K562 (cell line): Measurements from ENCODE around the gene NR3C1. TPM values are rescaled to one million over a fixed set of nuclear protein-coding genes. Genes with fewer than 3 reads are reported as not detected.

ENCODE experiments used
- ATAC-seq: fragments of 200-7000 bp; cut with Tn5 transposase; 3 replicates; pipeline ENCODE4 v1.9.1; 2020; ENCODE audit warnings: moderate library complexity
- BruUV-seq: library from RNA; stranded (reverse); fragments of 400-500 nt; replicated peaks from 2 replicates; lab custom pipeline; 2021; lab: Mats Ljungman, UMichigan
- CTCF ChIA-PET: fragments of 300-600 bp; formaldehyde crosslinking; extraction: SDS; loops from one replicate; lab custom pipeline; 2021; ENCODE audit warnings: low intra/inter-chr PET ratio; lab: Yijun Ruan, JAX
- POLR2A ChIA-PET: fragments of 300-600, 350-650 bp; sonication (Branson Sonifier 250); formaldehyde crosslinking; extraction: SDS; loops from one replicate; lab custom pipeline; 2021; ENCODE audit warnings: antibody characterized with exemption, inconsistent platforms; lab: Yijun Ruan, JAX
- DNase-seq, 4 experiments: peaks; one replicate each; pipeline versions ENCODE4 v3.0.0 to v3.0.0-alpha.2; 2011 to 2018; ENCODE audit warnings: low spot score in 3 of 4, mixed read lengths in 3 of 4; ENCODE audit errors: extremely low read depth in 1 of 4
- FAIRE-seq: peaks from 2 replicates; lab custom pipeline; 2011; peaks lifted over from hg19 to GRCh38; lab: Jason Lieb, UNC
- H2AFZ ChIP-seq: 2 replicates; pipeline ENCODE4 v1.6.0; 2011; ENCODE audit warnings: low read depth, low read length, control low read depth, inconsistent platforms
- H3K27ac ChIP-seq: fragments of 200-600 bp; 3 replicates; pipeline ENCODE4 v1.8.0; 2011; ENCODE audit warnings: low read depth, mild to moderate bottlenecking, control low read depth, inconsistent platforms, low read length, moderate library complexity, mixed read lengths; ENCODE audit errors: extremely low read depth
- H3K27me3 ChIP-seq, 2 experiments: fragments of 300-600 bp in 1 of 2; 2 replicates in 1 of 2; 3 replicates in 1 of 2; pipeline versions ENCODE4 v1.6.0 to v1.8.0; 2011; ENCODE audit warnings: inconsistent platforms in 2 of 2, low read length in 2 of 2, mild to moderate bottlenecking in 1 of 2, mixed read lengths in 1 of 2, moderate library complexity in 1 of 2; ENCODE audit not compliant: control insufficient read depth in 2 of 2, insufficient read depth in 2 of 2
- H3K36me3 ChIP-seq: fragments of 300-600 bp; 3 replicates; pipeline ENCODE4 v1.8.0; 2011; ENCODE audit warnings: mild to moderate bottlenecking, low read length, inconsistent platforms; ENCODE audit not compliant: control insufficient read depth, insufficient read depth
- H3K4me1 ChIP-seq, 2 experiments: fragments of 200-600 bp in 1 of 2; replicated peaks in 1 of 2; 2 replicates in 1 of 2; 3 replicates in 1 of 2; pipeline versions ENCODE4 v1.5.1 to v1.8.0; 2011; ENCODE audit warnings: inconsistent platforms in 2 of 2, low read length in 2 of 2, mild to moderate bottlenecking in 1 of 2, mixed read lengths in 1 of 2, moderate library complexity in 1 of 2; ENCODE audit not compliant: control insufficient read depth in 2 of 2, insufficient read depth in 2 of 2
- H3K4me2 ChIP-seq: 2 replicates; pipeline ENCODE4 v1.6.1; 2011; ENCODE audit warnings: low read length, control low read depth, inconsistent platforms, mixed read lengths; ENCODE audit not compliant: insufficient read depth
- H3K4me3 ChIP-seq: fragments of 200-600 bp; sonication (generic), shearing (Covaris generic); 2 replicates; pipeline ENCODE4 v1.5.1; 2016; ENCODE audit warnings: control low read depth, inconsistent platforms
- H3K79me2 ChIP-seq: fragments of 200-600 bp; 3 replicates; pipeline ENCODE4 v1.8.0; 2011; ENCODE audit warnings: low read length, inconsistent platforms; ENCODE audit not compliant: control insufficient read depth, insufficient read depth
- H3K9ac ChIP-seq, 2 experiments: 2 replicates each; pipeline versions ENCODE4 v1.6.0 to v1.6.1; 2011; ENCODE audit warnings: low read depth in 2 of 2, low read length in 2 of 2, control low read depth in 1 of 2, inconsistent platforms in 1 of 2, mild to moderate bottlenecking in 1 of 2, mixed read lengths in 1 of 2; ENCODE audit not compliant: insufficient read depth in 1 of 2
- H3K9me1 ChIP-seq: one replicate; pipeline ENCODE4 v1.6.0; 2011; ENCODE audit warnings: inconsistent platforms, mild to moderate bottlenecking, low read length, moderate library complexity; ENCODE audit not compliant: control insufficient read depth, insufficient read depth
- H3K9me3 ChIP-seq: replicated peaks from 2 replicates; pipeline ENCODE4 v1.5.1; 2011; ENCODE audit warnings: low read depth, low read length, inconsistent platforms; ENCODE audit not compliant: control insufficient read depth, insufficient read depth
- H4K20me1 ChIP-seq: replicated peaks from 2 replicates; pipeline ENCODE4 v1.6.1; 2011; ENCODE audit warnings: low read length, inconsistent platforms, mixed read lengths; ENCODE audit not compliant: control insufficient read depth, insufficient read depth
- CAMTA2 ChIP-seq: fragments of 250-450 bp; sonication (Bioruptor Pico); conservative IDR thresholded peaks from 2 replicates; pipeline ENCODE4 v1.5.1; 2022
- NR3C1 ChIP-seq: sonication (generic); formaldehyde crosslinking; IDR thresholded peaks from 2 replicates; pipeline ENCODE4 v1.8.1; 2022; ENCODE audit warnings: missing genetic modification reagents
- SLC30A9 ChIP-seq: fragments of 250-450 bp; sonication (Bioruptor Pico); IDR thresholded peaks from 2 replicates; pipeline ENCODE4 v1.8.0; 2022; ENCODE audit warnings: mild to moderate bottlenecking, moderate library complexity
- ZNF311 ChIP-seq: fragments of 250-450 bp; sonication (Bioruptor Pico); IDR thresholded peaks from 2 replicates; pipeline ENCODE4 v1.4.0; 2020; ENCODE audit warnings: mild to moderate bottlenecking, moderate library complexity
- WGBS: fragments of 100-300 bp; shearing (Covaris generic); methylation state at CpG from one replicate; pipeline ENCODE4 v1.1.6; 2016; ENCODE audit warnings: low coverage, mixed read lengths; ENCODE audit not compliant: insufficient coverage; ENCODE audit errors: missing lambda C conversion rate; 5-methylcytosine and 5-hydroxymethylcytosine counted together
- in situ Hi-C: fragments of 300-500 bp; cut with MboI; formaldehyde crosslinking; loops from 4 replicates; pipeline ENCODE4 v1.15.0; 2018; ENCODE audit warnings: inconsistent platforms, mixed read lengths
- intact Hi-C: fragments of 100-400 bp; cut with micrococcal nuclease; formaldehyde crosslinking; loops from 2 replicates; pipeline ENCODE4 v1.14.2; 2022
- polyA plus RNA-seq, 8 experiments: library from polyadenylated mRNA; depleted of rRNA in 4 of 8; stranded (reverse) in 5 of 8; unstranded in 3 of 8; fragments of >200 nt; fragmentation: Nextera tagmentation in 2 of 8; fragmentation: Illumina TruSeq in 1 of 8; extraction: Ambion mirVana in 2 of 8; extraction: Trizol in 1 of 8; gene quantifications; 2 replicates each; pipeline versions ENCODE4 v1.2.1 to v1.2.3, GENCODE V29; 2011 to 2014; ENCODE audit warnings: inconsistent platforms in 1 of 8, missing spikeins in 1 of 8
- total RNA-seq, 7 experiments: library from RNA; depleted of rRNA in 6 of 7; stranded (reverse); fragments of >200 nt in 6 of 7; fragmentation: Illumina TruSeq in 2 of 7; extraction: Trizol in 2 of 7; gene quantifications; 2 replicates each; pipeline versions ENCODE4 v1.2.1 to v1.2.3, GENCODE V29; 2011 to 2021; ENCODE audit warnings: low replicate concordance in 1 of 7
- TF ChIP-seq, protein P1 (sequence below), 2 experiments: fragments of 450-650 bp; IDR thresholded peaks; 2 replicates each; pipeline ENCODE4 v1.6.1; 2018; ENCODE audit warnings: mild to moderate bottlenecking in 2 of 2, low read depth in 1 of 2; ENCODE audit not compliant: partially characterized antibody in 2 of 2
- TF ChIP-seq, protein P2 (sequence below): fragments of 450-650 bp; IDR thresholded peaks from 2 replicates; pipeline ENCODE4 v1.6.1; 2016; ENCODE audit warnings: mild to moderate bottlenecking, moderate library complexity

NR3C1 gene
- total and polyA plus RNA-seq, 9 of the 15 experiments (the other 6 are each of a cell fraction or from before 2014, with no cell fraction given): 8.2 to 36.0 (median 15.0) TPM

DNA sequence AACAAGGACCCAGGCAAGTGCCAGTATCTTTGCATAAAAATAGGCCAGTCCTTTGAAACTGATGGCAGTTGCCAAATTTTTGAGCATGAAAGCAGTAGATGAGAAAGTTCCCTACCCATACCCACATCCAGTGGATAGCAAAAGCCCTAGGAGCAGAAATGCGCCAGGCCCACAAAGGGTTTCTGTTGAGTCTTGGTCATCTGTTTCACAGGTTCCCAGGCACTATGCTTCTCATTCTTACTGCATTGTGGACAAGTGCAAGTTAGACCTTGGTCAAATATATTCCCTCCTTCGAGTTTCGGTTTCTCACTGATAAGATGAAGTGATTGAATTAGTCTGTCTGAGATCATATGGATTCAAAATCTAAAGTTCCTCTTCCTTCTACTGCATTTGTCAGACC is 152.3 kb downstream of the NR3C1 start:
- Histone ChIP-seq H4K20me1 (no peaks in the 10 kb centered on the region), H3K9me1 (no peaks in the 10 kb centered on the region), H3K27me3 (no peaks in the 10 kb centered on the region), H3K4me3 (no peak overlapping the region), H3K79me2 (no peaks in the 10 kb centered on the region), H2AFZ (peak overlapping the region; percentile 88; the same call in 1 of the 2 replicates), H3K4me1 (peaks cover 33 to 46% of the 10 kb centered on the region in 2 experiments), H3K4me2 (no peak overlapping the region), H3K9me3 (no peaks in the 10 kb centered on the region), H3K27ac (peak overlapping the region; percentile 34; the same call in 1 of the 3 replicates), H3K36me3 (no peaks in the 10 kb centered on the region), H3K9ac (no peak overlapping the region)
- FAIRE-seq: peak; percentile 6
- DNase-seq: no peak
- in situ Hi-C loops (no loop called here), intact Hi-C loops (no loop called here)
- WGBS: 38% methylated on average over 3 of the region's 3 CpGs
- ATAC-seq: no peak
- ChIA-PET POLR2A (no interaction called here), CTCF (no interaction called here)
- BruUV-seq: no TSS peak
- TF ChIP-seq SLC30A9 (CRISPR knock-in tag) (no peak), NR3C1 (CRISPR knock-in tag) (no peak), CAMTA2 (CRISPR knock-in tag) (no peak), ZNF311 (CRISPR knock-in tag) (no peak)
- TF ChIP-seq, protein P1, sequence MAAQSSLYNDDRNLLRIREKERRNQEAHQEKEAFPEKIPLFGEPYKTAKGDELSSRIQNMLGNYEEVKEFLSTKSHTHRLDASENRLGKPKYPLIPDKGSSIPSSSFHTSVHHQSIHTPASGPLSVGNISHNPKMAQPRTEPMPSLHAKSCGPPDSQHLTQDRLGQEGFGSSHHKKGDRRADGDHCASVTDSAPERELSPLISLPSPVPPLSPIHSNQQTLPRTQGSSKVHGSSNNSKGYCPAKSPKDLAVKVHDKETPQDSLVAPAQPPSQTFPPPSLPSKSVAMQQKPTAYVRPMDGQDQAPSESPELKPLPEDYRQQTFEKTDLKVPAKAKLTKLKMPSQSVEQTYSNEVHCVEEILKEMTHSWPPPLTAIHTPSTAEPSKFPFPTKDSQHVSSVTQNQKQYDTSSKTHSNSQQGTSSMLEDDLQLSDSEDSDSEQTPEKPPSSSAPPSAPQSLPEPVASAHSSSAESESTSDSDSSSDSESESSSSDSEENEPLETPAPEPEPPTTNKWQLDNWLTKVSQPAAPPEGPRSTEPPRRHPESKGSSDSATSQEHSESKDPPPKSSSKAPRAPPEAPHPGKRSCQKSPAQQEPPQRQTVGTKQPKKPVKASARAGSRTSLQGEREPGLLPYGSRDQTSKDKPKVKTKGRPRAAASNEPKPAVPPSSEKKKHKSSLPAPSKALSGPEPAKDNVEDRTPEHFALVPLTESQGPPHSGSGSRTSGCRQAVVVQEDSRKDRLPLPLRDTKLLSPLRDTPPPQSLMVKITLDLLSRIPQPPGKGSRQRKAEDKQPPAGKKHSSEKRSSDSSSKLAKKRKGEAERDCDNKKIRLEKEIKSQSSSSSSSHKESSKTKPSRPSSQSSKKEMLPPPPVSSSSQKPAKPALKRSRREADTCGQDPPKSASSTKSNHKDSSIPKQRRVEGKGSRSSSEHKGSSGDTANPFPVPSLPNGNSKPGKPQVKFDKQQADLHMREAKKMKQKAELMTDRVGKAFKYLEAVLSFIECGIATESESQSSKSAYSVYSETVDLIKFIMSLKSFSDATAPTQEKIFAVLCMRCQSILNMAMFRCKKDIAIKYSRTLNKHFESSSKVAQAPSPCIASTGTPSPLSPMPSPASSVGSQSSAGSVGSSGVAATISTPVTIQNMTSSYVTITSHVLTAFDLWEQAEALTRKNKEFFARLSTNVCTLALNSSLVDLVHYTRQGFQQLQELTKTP (IDR thresholded peaks at IDR 0.05; ENCODE audit: low read depth in 1 of 2, partially characterized antibody in 2 of 2): no peak
- TF ChIP-seq, protein P2, sequence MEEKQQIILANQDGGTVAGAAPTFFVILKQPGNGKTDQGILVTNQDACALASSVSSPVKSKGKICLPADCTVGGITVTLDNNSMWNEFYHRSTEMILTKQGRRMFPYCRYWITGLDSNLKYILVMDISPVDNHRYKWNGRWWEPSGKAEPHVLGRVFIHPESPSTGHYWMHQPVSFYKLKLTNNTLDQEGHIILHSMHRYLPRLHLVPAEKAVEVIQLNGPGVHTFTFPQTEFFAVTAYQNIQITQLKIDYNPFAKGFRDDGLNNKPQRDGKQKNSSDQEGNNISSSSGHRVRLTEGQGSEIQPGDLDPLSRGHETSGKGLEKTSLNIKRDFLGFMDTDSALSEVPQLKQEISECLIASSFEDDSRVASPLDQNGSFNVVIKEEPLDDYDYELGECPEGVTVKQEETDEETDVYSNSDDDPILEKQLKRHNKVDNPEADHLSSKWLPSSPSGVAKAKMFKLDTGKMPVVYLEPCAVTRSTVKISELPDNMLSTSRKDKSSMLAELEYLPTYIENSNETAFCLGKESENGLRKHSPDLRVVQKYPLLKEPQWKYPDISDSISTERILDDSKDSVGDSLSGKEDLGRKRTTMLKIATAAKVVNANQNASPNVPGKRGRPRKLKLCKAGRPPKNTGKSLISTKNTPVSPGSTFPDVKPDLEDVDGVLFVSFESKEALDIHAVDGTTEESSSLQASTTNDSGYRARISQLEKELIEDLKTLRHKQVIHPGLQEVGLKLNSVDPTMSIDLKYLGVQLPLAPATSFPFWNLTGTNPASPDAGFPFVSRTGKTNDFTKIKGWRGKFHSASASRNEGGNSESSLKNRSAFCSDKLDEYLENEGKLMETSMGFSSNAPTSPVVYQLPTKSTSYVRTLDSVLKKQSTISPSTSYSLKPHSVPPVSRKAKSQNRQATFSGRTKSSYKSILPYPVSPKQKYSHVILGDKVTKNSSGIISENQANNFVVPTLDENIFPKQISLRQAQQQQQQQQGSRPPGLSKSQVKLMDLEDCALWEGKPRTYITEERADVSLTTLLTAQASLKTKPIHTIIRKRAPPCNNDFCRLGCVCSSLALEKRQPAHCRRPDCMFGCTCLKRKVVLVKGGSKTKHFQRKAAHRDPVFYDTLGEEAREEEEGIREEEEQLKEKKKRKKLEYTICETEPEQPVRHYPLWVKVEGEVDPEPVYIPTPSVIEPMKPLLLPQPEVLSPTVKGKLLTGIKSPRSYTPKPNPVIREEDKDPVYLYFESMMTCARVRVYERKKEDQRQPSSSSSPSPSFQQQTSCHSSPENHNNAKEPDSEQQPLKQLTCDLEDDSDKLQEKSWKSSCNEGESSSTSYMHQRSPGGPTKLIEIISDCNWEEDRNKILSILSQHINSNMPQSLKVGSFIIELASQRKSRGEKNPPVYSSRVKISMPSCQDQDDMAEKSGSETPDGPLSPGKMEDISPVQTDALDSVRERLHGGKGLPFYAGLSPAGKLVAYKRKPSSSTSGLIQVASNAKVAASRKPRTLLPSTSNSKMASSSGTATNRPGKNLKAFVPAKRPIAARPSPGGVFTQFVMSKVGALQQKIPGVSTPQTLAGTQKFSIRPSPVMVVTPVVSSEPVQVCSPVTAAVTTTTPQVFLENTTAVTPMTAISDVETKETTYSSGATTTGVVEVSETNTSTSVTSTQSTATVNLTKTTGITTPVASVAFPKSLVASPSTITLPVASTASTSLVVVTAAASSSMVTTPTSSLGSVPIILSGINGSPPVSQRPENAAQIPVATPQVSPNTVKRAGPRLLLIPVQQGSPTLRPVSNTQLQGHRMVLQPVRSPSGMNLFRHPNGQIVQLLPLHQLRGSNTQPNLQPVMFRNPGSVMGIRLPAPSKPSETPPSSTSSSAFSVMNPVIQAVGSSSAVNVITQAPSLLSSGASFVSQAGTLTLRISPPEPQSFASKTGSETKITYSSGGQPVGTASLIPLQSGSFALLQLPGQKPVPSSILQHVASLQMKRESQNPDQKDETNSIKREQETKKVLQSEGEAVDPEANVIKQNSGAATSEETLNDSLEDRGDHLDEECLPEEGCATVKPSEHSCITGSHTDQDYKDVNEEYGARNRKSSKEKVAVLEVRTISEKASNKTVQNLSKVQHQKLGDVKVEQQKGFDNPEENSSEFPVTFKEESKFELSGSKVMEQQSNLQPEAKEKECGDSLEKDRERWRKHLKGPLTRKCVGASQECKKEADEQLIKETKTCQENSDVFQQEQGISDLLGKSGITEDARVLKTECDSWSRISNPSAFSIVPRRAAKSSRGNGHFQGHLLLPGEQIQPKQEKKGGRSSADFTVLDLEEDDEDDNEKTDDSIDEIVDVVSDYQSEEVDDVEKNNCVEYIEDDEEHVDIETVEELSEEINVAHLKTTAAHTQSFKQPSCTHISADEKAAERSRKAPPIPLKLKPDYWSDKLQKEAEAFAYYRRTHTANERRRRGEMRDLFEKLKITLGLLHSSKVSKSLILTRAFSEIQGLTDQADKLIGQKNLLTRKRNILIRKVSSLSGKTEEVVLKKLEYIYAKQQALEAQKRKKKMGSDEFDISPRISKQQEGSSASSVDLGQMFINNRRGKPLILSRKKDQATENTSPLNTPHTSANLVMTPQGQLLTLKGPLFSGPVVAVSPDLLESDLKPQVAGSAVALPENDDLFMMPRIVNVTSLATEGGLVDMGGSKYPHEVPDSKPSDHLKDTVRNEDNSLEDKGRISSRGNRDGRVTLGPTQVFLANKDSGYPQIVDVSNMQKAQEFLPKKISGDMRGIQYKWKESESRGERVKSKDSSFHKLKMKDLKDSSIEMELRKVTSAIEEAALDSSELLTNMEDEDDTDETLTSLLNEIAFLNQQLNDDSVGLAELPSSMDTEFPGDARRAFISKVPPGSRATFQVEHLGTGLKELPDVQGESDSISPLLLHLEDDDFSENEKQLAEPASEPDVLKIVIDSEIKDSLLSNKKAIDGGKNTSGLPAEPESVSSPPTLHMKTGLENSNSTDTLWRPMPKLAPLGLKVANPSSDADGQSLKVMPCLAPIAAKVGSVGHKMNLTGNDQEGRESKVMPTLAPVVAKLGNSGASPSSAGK: no peak
